GM10248 (cell line): Measurements from ENCODE around the gene PKP1.

ENCODE experiments used
- CTCF ChIA-PET: fragments of 300-600 bp; sonication (Branson Sonifier 250); formaldehyde crosslinking; extraction: SDS; loops from one replicate; lab custom pipeline; 2021; ENCODE audit warnings: antibody characterized with exemption; lab: Yijun Ruan, JAX
- POLR2A ChIA-PET: fragments of 350-650 bp; sonication (Branson Sonifier 250); formaldehyde crosslinking; extraction: SDS; loops from one replicate; lab custom pipeline; 2020; ENCODE audit warnings: antibody characterized with exemption; lab: Yijun Ruan, JAX
- DNase-seq: peaks from one replicate; pipeline ENCODE4 v3.0.0; 2012; ENCODE audit errors: extremely low spot score
- TF ChIP-seq, protein P1 (sequence below): IDR thresholded peaks from 2 replicates; pipeline ENCODE4 v1.5.1; 2012; ENCODE audit warnings: mild to moderate bottlenecking, low read depth; ENCODE audit errors: extremely low read depth, missing control alignments, control extremely low read depth

Gene PKP1

DNA sequence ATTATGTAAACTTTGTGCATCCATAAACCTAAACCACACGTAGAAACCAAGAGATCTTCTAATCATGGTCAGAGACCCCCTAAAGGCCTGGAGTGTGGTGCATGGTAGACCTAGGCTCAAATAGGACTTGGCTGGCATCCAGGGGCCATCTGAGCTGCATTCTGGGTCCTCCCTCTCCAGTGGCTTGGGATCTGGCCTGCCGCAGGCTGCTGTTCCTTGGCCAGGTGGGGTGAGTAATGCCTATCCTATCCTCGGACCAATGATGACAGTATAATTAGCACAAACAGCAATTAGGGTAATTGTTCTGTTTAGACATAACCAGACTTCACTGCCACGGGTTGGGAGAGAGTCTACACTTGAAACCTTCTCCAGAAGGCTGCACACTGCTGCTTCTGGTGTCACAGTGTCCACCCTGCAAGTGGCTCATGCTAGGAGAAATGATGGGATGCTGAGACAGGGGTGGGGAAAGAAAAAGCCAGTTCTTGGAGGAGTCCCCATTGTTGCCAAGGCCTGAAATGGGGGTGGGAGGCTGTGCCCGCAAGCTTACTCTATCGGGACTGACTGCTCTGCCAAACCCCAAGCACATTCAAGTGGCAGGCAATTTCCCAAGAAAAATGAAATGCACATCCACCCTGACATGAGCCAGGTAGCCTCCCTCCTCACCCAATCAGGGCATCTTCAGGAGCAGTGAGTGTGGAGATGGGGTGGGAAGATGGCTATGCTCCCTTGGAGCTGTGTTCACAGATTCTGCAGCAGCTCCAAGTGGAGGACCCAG lies 12.5 kb upstream of the PKP1 start:
- TF ChIP-seq, protein P1, sequence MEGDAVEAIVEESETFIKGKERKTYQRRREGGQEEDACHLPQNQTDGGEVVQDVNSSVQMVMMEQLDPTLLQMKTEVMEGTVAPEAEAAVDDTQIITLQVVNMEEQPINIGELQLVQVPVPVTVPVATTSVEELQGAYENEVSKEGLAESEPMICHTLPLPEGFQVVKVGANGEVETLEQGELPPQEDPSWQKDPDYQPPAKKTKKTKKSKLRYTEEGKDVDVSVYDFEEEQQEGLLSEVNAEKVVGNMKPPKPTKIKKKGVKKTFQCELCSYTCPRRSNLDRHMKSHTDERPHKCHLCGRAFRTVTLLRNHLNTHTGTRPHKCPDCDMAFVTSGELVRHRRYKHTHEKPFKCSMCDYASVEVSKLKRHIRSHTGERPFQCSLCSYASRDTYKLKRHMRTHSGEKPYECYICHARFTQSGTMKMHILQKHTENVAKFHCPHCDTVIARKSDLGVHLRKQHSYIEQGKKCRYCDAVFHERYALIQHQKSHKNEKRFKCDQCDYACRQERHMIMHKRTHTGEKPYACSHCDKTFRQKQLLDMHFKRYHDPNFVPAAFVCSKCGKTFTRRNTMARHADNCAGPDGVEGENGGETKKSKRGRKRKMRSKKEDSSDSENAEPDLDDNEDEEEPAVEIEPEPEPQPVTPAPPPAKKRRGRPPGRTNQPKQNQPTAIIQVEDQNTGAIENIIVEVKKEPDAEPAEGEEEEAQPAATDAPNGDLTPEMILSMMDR, result no peak
- DNase-seq, result no peak
- ChIA-PET CTCF (interaction anchor here (1.0 to 1.7 kb wide), 3 partner anchors 11 to 165 kb away, joined by 4 to 7 read pairs (median 5); no protein-coding TSS in a partner anchor), POLR2A (no interaction called here)

DNA sequence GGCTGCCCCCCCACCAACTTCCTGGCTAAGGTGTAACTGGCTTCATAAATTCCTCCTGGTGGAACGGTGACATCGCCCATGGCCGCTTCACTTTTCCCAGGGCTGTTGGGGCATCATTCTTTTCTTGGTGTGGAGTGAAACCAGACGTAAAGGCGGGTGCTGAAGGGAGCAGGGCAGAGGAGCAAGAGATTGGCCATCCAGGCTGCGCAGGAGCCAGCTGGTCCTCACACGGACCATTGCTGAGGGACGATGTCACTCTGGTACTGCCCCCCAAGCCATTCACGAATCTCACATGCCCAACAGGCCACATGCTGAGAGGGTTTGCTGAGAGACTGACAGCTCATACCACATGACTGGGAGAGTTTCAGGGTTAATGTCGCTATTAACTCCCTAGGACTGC lies 10.5 kb upstream of the PKP1 start:
- DNase-seq, result no peak
- POLR2A ChIA-PET, result no interaction called here

DNA sequence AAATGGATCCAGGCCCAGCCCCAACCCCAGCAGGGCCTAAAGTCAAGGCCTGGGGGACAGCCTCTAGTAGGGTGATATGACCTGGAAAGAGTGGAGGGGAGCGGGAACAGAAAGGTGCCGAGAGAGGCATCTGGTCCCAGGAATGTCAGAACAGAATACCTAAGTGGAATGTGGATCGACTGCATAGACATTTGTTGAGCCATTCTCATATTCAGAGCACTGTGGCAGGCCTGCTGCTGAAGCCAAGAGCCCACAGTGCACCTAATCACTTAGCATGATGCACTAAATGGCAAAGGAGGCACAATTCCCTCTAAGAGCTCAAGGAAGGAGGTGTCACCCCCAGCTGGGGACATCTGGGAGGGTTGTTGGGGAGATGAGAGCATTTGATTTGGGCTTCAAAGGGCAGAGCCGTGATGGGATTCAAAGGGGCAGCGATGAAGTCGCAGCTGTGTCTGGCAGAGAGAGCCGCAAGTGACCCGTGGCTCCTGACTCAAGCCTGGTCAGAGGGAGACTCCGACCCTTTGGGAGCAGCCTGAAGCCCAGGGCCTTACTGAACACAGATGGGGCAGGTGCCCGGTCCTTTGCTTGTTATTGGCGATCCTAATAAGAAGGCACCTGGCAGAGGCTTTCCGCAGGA lies 8.6 kb upstream of the PKP1 start:
- DNase-seq, result no peak
- TF ChIP-seq, protein P1, result no peak
- ChIA-PET POLR2A (no interaction called here), CTCF (interaction anchor here (1.9 kb wide), 1 partner anchor 21 kb away, joined by 5 read pairs; no protein-coding TSS in a partner anchor)

More for the DNA sequence above, 10.5 kb upstream of the PKP1 start:
- TF ChIP-seq, protein P1, result no peak
- CTCF ChIA-PET, result no interaction called here

DNA sequence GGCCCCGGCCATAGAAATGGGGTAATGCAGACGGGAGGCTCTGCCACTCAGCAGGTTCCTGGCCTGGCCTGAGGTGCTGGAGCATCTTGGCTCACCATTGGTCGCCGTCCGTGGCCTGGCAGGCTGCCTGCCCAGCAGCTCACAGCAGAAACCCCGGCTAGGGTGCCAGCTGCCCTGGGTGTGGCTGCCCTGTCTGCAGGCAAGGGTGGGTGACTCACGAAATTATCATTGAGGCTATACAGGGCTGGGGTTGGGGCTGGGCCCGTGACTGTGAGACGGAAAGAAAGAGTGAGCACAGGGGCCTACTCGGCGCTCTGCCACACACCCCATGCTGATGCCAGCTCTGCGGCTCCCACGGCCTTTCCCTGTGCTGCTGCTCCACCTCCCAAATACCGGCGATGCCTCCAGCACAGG lies 8.0 kb upstream of the PKP1 start:
- no peak for DNase-seq
- POLR2A ChIA-PET, result no interaction called here
- TF ChIP-seq, protein P1, result no peak
- CTCF ChIA-PET, result interaction anchor here (1.9 kb wide), 1 partner anchor 21 kb away, joined by 5 read pairs; no protein-coding TSS in a partner anchor

DNA sequence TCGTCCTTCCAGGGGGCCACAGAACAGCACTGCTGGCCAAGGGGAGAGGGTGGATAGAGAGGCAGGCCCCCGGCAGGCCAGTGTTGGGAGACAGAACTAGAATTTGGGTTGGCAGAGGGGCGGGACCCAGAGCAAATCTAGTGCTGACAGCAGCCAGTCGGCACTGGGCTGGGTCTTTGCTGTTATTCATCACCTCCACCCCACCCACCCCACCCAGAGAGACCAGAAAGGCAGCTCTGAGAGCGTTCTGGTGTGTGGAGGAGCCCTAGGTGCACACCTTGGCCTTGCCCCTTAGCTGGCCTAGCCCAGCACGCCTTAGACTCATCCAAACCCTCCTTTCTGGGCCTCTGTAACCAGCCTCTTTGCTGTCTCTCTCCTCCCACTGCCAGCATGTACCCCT lies 6.4 kb upstream of the PKP1 start:
- DNase-seq, result no peak
- TF ChIP-seq, protein P1, result no peak
- POLR2A ChIA-PET, result no interaction called here
- CTCF ChIA-PET, result no interaction called here

DNA sequence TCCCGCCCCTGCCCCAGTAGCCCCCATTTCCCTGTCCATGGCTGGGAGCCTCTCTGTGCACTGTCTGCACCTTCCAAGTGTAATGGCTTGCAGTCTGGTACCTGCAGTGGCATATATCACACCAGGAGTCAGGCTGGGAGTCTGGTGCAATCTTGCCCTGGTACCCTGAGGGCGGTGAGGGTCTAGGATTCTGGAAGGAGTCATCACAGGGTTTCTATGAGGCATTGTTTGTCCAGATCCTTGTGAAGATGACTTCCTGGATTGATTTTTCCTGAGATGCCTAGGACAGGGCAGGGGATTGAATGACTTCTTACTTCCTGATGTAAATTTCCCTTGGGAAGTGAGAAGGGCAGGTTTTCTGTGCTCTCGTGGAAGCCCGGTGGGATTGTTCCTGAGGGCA lies 5.9 kb upstream of the PKP1 start:
- ChIA-PET CTCF (no interaction called here), POLR2A (no interaction called here)
- TF ChIP-seq, protein P1, result no peak
- no peak for DNase-seq
